ENCODE results near the gene RABL2B. TPM values are rescaled to one million over a fixed set of nuclear protein-coding genes. Genes with fewer than 3 reads are reported as not detected.
"Not testable (repeated sequence)": the region's sequence is repeated elsewhere in the genome, so short reads cannot be mapped to it uniquely, and the experiment has no call there.

Gene RABL2B
- total RNA-seq, 2 experiments from 2014 or later = 13.3 to 14.5 TPM

GRCh38 chr22:50755251-50755650 lies 28.2 kb downstream of the RABL2B start:
- H3K9me3 Mint-ChIP-seq; H3K36me3 Mint-ChIP-seq (ENCODE audit: low read depth); DNase-seq; H3K27me3 Mint-ChIP-seq (ENCODE audit: low read depth); H3K27ac Mint-ChIP-seq; CTCF ChIA-PET; intact Hi-C loops (cut with micrococcal nuclease): not testable (repeated sequence)
- peaks cover 16% of the 10 kb centered on the region for H3K4me1 Mint-ChIP-seq (ENCODE audit: low read depth)
- H3K4me3 Mint-ChIP-seq = peak overlapping the region; percentile 62

GRCh38 chr22:50749302-50750074 lies 33.9 kb downstream of the RABL2B start:
- H3K4me3 Mint-ChIP-seq; H3K9me3 Mint-ChIP-seq; H3K27me3 Mint-ChIP-seq (ENCODE audit: low read depth); DNase-seq; CTCF ChIA-PET; H3K4me1 Mint-ChIP-seq (ENCODE audit: low read depth); H3K36me3 Mint-ChIP-seq (ENCODE audit: low read depth); intact Hi-C loops (cut with micrococcal nuclease); H3K27ac Mint-ChIP-seq: not testable (repeated sequence)

DNA sequence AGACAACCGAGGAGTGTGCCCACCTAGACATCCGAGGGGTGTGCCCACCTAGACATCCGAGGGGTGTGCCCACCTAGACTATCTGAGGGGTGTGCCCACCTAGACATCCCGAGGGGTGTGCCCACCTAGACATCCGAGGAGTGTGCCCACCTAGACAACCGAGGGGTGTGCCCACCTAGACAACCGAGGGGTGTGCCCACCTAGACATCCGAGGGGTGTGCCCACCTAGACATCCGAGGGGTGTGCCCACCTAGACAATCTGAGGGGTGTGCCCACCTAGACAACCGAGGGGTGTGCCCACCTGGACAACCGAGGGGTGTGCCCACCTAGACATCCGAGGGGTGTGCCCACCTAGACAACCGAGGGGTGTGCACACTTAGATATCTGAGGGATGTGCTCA lies 34.8 kb downstream of the RABL2B start:
- intact Hi-C loops (cut with micrococcal nuclease); CTCF ChIA-PET; H3K27me3 Mint-ChIP-seq (ENCODE audit: low read depth); H3K36me3 Mint-ChIP-seq (ENCODE audit: low read depth); DNase-seq; H3K4me1 Mint-ChIP-seq (ENCODE audit: low read depth); H3K4me3 Mint-ChIP-seq; H3K27ac Mint-ChIP-seq; H3K9me3 Mint-ChIP-seq: not testable (repeated sequence)

GRCh38 chr22:50747521-50747920 lies 35.9 kb downstream of the RABL2B start:
- CTCF ChIA-PET; H3K27ac Mint-ChIP-seq; DNase-seq; H3K9me3 Mint-ChIP-seq; intact Hi-C loops (cut with micrococcal nuclease); H3K27me3 Mint-ChIP-seq (ENCODE audit: low read depth); H3K4me3 Mint-ChIP-seq; H3K36me3 Mint-ChIP-seq (ENCODE audit: low read depth); H3K4me1 Mint-ChIP-seq (ENCODE audit: low read depth): not testable (repeated sequence)

DNA sequence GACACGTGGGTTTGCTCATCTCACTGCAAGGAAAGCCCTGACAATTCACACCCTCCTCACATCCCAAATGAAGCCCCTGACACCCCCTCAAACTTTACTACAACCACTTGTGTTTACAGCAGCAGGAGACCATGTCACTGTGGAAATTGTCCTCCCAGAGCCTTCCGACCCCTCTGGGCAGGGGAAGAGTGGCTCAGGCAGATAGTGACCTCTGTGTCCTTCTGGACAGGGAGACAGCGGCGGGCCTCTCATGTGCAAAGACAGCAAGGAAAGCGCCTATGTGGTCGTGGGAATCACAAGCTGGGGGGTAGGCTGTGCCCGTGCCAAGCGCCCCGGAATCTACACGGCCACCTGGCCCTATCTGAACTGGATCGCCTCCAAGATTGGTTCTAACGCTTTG lies 39.0 kb downstream of the RABL2B start:
- CTCF ChIA-PET = not testable (repeated sequence)

DNA sequence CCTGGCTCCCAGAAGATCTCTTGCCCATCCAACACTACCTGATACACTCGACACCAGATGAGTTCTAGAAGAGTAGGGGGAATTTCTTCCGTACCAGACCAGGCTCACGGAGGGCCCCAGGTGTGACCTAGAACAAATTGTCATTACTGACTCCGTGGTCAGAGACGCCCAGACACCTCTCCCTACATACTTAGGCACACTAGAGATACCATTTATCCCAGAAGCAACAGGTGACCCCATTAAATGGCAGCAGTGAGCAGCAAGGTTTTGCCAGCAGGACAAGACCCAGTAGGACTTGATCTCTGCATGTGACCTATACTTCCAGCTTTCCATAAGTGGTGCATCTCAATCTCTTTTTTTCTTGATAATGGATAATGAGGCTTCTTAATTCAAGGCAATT lies 42.7 kb downstream of the RABL2B start:
- CTCF ChIA-PET = interaction anchor here (0.6 kb wide), 1 partner anchor 120 kb away, joined by 4 read pairs; no protein-coding TSS in a partner anchor
- DNase-seq; intact Hi-C loops (cut with micrococcal nuclease); H3K9me3 Mint-ChIP-seq; H3K27me3 Mint-ChIP-seq (ENCODE audit: low read depth); H3K27ac Mint-ChIP-seq; H3K4me3 Mint-ChIP-seq; H3K36me3 Mint-ChIP-seq (ENCODE audit: low read depth); H3K4me1 Mint-ChIP-seq (ENCODE audit: low read depth): not testable (repeated sequence)

More for the DNA sequence above, 39.0 kb downstream of the RABL2B start:
- H3K36me3 Mint-ChIP-seq (ENCODE audit: low read depth); H3K27me3 Mint-ChIP-seq (ENCODE audit: low read depth); intact Hi-C loops (cut with micrococcal nuclease); H3K4me1 Mint-ChIP-seq (ENCODE audit: low read depth); H3K27ac Mint-ChIP-seq; DNase-seq; H3K9me3 Mint-ChIP-seq; H3K4me3 Mint-ChIP-seq: not testable (repeated sequence)

DNA sequence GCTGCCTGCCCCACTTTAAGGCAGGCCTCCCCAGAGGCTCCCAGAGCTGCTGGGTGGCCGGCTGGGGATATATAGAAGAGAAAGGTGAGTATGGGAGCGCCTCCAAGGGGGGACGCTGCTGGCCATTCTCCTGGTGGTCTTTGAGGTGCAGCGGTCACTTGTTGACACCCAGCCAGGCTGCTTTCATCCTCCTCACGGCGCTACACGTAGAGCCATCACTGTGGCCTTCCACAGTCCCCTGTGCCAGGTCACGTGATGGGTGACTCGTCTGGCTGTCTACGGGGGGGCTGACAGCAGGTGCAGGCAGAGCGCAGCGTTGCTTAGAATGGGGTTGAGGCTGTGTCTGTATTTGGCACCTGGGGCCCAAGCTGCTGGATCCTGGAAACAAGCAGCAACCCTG lies 43.5 kb downstream of the RABL2B start:
- H3K4me3 Mint-ChIP-seq = no peak overlapping the region
- no peaks in the 10 kb centered on the region for H3K9me3 Mint-ChIP-seq
- H3K27me3 Mint-ChIP-seq (ENCODE audit: low read depth) = no peaks in the 10 kb centered on the region
- CTCF ChIA-PET = interaction anchor here (0.6 kb wide), 1 partner anchor 119 kb away, joined by 4 read pairs; no protein-coding TSS in a partner anchor
- intact Hi-C loops (cut with micrococcal nuclease) = no loop called here
- no peak for DNase-seq
- no peak overlapping the region for H3K27ac Mint-ChIP-seq
- no peaks in the 10 kb centered on the region for H3K4me1 Mint-ChIP-seq (ENCODE audit: low read depth)
- H3K36me3 Mint-ChIP-seq (ENCODE audit: low read depth) = no peaks in the 10 kb centered on the region

GRCh38 chr22:50739279-50739691 lies 44.2 kb downstream of the RABL2B start:
- no peaks in the 10 kb centered on the region for H3K4me1 Mint-ChIP-seq (ENCODE audit: low read depth)
- no peaks in the 10 kb centered on the region for H3K36me3 Mint-ChIP-seq (ENCODE audit: low read depth)
- no peaks in the 10 kb centered on the region for H3K9me3 Mint-ChIP-seq
- intact Hi-C loops (cut with micrococcal nuclease) = no loop called here
- CTCF ChIA-PET = no interaction called here
- no peaks in the 10 kb centered on the region for H3K27me3 Mint-ChIP-seq (ENCODE audit: low read depth)
- no peak for DNase-seq
- H3K27ac Mint-ChIP-seq = no peak overlapping the region
- no peak overlapping the region for H3K4me3 Mint-ChIP-seq

GRCh38 chr22:50738649-50739227 lies 44.7 kb downstream of the RABL2B start:
- Mint-ChIP-seq H3K9me3 (no peaks in the 10 kb centered on the region), H3K4me3 (no peak overlapping the region), H3K36me3 (ENCODE audit: low read depth) (no peaks in the 10 kb centered on the region), H3K4me1 (ENCODE audit: low read depth) (no peaks in the 10 kb centered on the region), H3K27ac (no peak overlapping the region), H3K27me3 (ENCODE audit: low read depth) (no peaks in the 10 kb centered on the region)
- CTCF ChIA-PET = no interaction called here
- intact Hi-C loops (cut with micrococcal nuclease) = no loop called here
- DNase-seq = no peak

- intact Hi-C loops (cut with micrococcal nuclease) = no loop called here
- no peaks in the 10 kb centered on the region for H3K9me3 Mint-ChIP-seq
- H3K36me3 Mint-ChIP-seq (ENCODE audit: low read depth) = no peaks in the 10 kb centered on the region
- CTCF ChIA-PET = no interaction called here
- no peaks in the 10 kb centered on the region for H3K27me3 Mint-ChIP-seq (ENCODE audit: low read depth)
- DNase-seq = no peak
- no peak within 1 kb of the TSS for H3K27ac Mint-ChIP-seq
- H3K4me3 Mint-ChIP-seq = no peak within 1 kb of the TSS
- no peaks in the 10 kb centered on the region for H3K4me1 Mint-ChIP-seq (ENCODE audit: low read depth)
Observed at GRCh38 chr22:50737728-50738648, 45.4 kb downstream of the RABL2B start, which contains the start of gene ACR. Gene ACR (plus strand): TSS chr22:50738204. CDS start chr22:50738236, 32 bp downstream.

- no peak for DNase-seq
- intact Hi-C loops (cut with micrococcal nuclease) = no loop called here
- H3K4me1 Mint-ChIP-seq (ENCODE audit: low read depth) = peaks cover 4% of the 10 kb centered on the region
- H3K36me3 Mint-ChIP-seq (ENCODE audit: low read depth) = no peaks in the 10 kb centered on the region
- H3K27me3 Mint-ChIP-seq (ENCODE audit: low read depth) = no peaks in the 10 kb centered on the region
- H3K4me3 Mint-ChIP-seq = no peak overlapping the region
- no peaks in the 10 kb centered on the region for H3K9me3 Mint-ChIP-seq
- CTCF ChIA-PET = no interaction called here
- H3K27ac Mint-ChIP-seq = no peak overlapping the region
Observed at GRCh38 chr22:50735739-50736030, 47.8 kb downstream of the RABL2B start.

DNA sequence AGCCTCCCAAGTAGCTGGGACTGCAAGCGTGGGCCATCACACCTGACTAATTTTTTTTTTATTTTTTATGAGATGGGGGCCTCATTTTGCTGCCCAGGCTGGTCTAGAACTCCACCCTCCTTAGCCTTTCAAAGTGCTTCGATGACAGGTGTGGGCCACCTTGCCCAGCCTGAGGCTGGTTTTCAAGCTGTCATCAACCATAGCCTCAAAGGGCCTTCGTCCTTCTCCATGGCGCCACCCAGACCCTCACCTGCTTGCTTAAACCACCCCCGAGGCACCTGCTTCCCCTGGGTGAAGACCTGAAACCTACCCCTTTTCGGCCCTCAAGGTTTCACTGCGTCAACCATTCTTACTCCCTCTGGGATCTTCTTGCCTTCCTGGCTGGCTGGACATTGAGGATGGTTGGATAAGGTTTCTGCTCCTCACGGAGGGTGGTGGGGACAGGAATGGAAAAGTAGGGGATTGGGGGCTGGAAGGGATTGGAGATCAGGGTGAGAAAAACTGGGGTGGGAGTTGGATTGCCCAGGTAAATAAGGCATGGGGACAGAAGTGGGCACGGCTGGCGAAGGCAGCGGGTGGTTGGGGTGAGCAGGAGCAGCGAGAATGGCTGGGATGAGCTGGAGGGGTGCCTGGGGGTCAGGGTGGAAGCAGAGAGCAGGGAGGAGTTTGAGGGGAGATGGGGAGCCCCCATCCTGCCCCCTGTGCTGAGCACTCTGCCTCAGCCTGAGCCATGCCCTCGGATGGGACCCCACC lies 48.3 kb downstream of the RABL2B start:
- CTCF ChIA-PET = interaction anchor here (0.6 kb wide), 1 partner anchor 11 kb away, joined by 4 read pairs; no protein-coding TSS in a partner anchor
- peaks cover 4% of the 10 kb centered on the region for H3K4me1 Mint-ChIP-seq (ENCODE audit: low read depth)
- H3K27ac Mint-ChIP-seq = no peak overlapping the region
- no peaks in the 10 kb centered on the region for H3K36me3 Mint-ChIP-seq (ENCODE audit: low read depth)
- H3K27me3 Mint-ChIP-seq (ENCODE audit: low read depth) = no peaks in the 10 kb centered on the region
- no peaks in the 10 kb centered on the region for H3K9me3 Mint-ChIP-seq
- intact Hi-C loops (cut with micrococcal nuclease) = no loop called here
- H3K4me3 Mint-ChIP-seq = no peak overlapping the region
- DNase-seq = no peak
